ENCODE results near the gene FGF8. TPM values are rescaled to one million over a fixed set of nuclear protein-coding genes. Genes with fewer than 3 reads are reported as not detected.

Gene FGF8
- total RNA-seq, 1 experiment from 2014 or later: not detected

GRCh38 chr10:101721806-101722205, 54.1 kb downstream of the FGF8 start:
- TF ChIP-seq EZH2phosphoT487 (IDR thresholded peaks at IDR 0.05; ENCODE audit: borderline replicate concordance, low read length) (no peak), CTCF (conservative IDR thresholded peaks at IDR 0.05; ENCODE audit: low read depth, low read length) (no peak)
- intact Hi-C loops (cut with micrococcal nuclease): no loop called here
- ATAC-seq: no peak

GRCh38 chr10:101720606-101721230, 55.2 kb downstream of the FGF8 start:
- Histone ChIP-seq H3K9me3 (ENCODE audit: low read length) (no peaks in the 10 kb centered on the region), H3K27me3 (ENCODE audit: low read length) (no peaks in the 10 kb centered on the region), H3F3A (ENCODE audit: low read length, unreplicated experiment) (no peaks in the 10 kb centered on the region), H3K9me2 (replicated peaks; ENCODE audit: low read length) (no peaks in the 10 kb centered on the region), H3K4me3 (ENCODE audit: low read length) (no peak overlapping the region), H3K9ac (ENCODE audit: low read length) (no peak overlapping the region), H3K79me2 (ENCODE audit: low read length) (no peaks in the 10 kb centered on the region), H3K4me2 (ENCODE audit: low read length) (no peak overlapping the region), H3K4me1 (ENCODE audit: insufficient read depth, low read length) (peaks cover 15% of the 10 kb centered on the region), H2AFZ (ENCODE audit: low read length) (no peak overlapping the region), H3K27ac (ENCODE audit: low read length) (no peak overlapping the region), H3K36me3 (ENCODE audit: low read depth, low read length) (no peaks in the 10 kb centered on the region), H4K20me1 (ENCODE audit: low read length) (no peaks in the 10 kb centered on the region)
- DNase-seq (no peak), ATAC-seq (no peak)
- CTCF ChIA-PET: no interaction called here
- intact Hi-C loops (cut with micrococcal nuclease): no loop called here
- no peak for TF ChIP-seq EZH2phosphoT487 (IDR thresholded peaks at IDR 0.05; ENCODE audit: borderline replicate concordance, low read length)
- TF ChIP-seq EZH2 (IDR thresholded peaks at IDR 0.05; ENCODE audit: low read length, unreplicated experiment): no peak
- TF ChIP-seq CTCF (conservative IDR thresholded peaks at IDR 0.05; ENCODE audit: low read depth, low read length): no peak
- no TSS peak for BruUV-seq (replicated peaks)
- POLR2A ChIA-PET (ENCODE audit: unreplicated experiment): no interaction called here

More at GRCh38 chr10:101721806-101722205, 54.1 kb downstream of the FGF8 start:
- H3K36me3 ChIP-seq (ENCODE audit: low read depth, low read length): no peaks in the 10 kb centered on the region
- H3K27ac ChIP-seq (ENCODE audit: low read length): no peak overlapping the region
- H3K9me3 ChIP-seq (ENCODE audit: low read length): no peaks in the 10 kb centered on the region
- no peaks in the 10 kb centered on the region for H3F3A ChIP-seq (ENCODE audit: low read length, unreplicated experiment)
- no peaks in the 10 kb centered on the region for H3K9me2 ChIP-seq (replicated peaks; ENCODE audit: low read length)
- ChIA-PET POLR2A (ENCODE audit: unreplicated experiment) (no interaction called here), CTCF (no interaction called here)
- H3K4me2 ChIP-seq (ENCODE audit: low read length): no peak overlapping the region
- no peak overlapping the region for H2AFZ ChIP-seq (ENCODE audit: low read length)
- no peaks in the 10 kb centered on the region for H4K20me1 ChIP-seq (ENCODE audit: low read length)
- no peaks in the 10 kb centered on the region for H3K27me3 ChIP-seq (ENCODE audit: low read length)
- no TSS peak for BruUV-seq (replicated peaks)
- H3K4me3 ChIP-seq (ENCODE audit: low read length): no peak overlapping the region
- no peaks in the 10 kb centered on the region for H3K79me2 ChIP-seq (ENCODE audit: low read length)
- peaks cover 7% of the 10 kb centered on the region for H3K4me1 ChIP-seq (ENCODE audit: insufficient read depth, low read length)
- DNase-seq: no peak
- no peak overlapping the region for H3K9ac ChIP-seq (ENCODE audit: low read length)

Other genes starting within 250 kb of the FGF8 start
- gene POLL, start 187.9 kb downstream of the FGF8 start, total RNA-seq (2014; rRNA removed): 10.9 and 13.1 TPM in 2 replicates
- gene DPCD, start 187.8 kb downstream of the FGF8 start, total RNA-seq (2014; rRNA removed): 37.1 and 44.2 TPM in 2 replicates
- 17.7 and 18.8 TPM in 2 replicates for gene FBXW4, start 80.9 kb downstream of the FGF8 start, total RNA-seq (2014; rRNA removed)
- 117 and 128 TPM in 2 replicates for gene NPM3, start 7.3 kb upstream of the FGF8 start, total RNA-seq (2014; rRNA removed)
- 42.7 and 43.0 TPM in 2 replicates for gene OGA, start 42.3 kb upstream of the FGF8 start, total RNA-seq (2014; rRNA removed)
- 0.46 and 1.5 TPM in 2 replicates for gene KCNIP2, start 67.7 kb upstream of the FGF8 start, total RNA-seq (2014; rRNA removed)